H1 (cell line): Measurements from ENCODE around the gene GPR35. TPM values are rescaled to one million over a fixed set of nuclear protein-coding genes. Genes with fewer than 3 reads are reported as not detected.

Experiments used
- BCL11A ChIP-seq, 2 experiments: IDR thresholded peaks; one replicate each; pipeline ENCODE4 v1.6.1; 2011; ENCODE audit warnings: low read depth in 2 of 2, low read length in 2 of 2, mild to moderate bottlenecking in 2 of 2
- EP300 ChIP-seq, 2 experiments: IDR thresholded peaks; 1 replicate in 1 of 2; 2 replicates in 1 of 2; pipeline ENCODE4 v1.6.1; 2011 to 2012; ENCODE audit warnings: low read depth in 2 of 2, low read length in 2 of 2, mild to moderate bottlenecking in 2 of 2, borderline replicate concordance in 1 of 2, inconsistent platforms in 1 of 2, moderate library complexity in 1 of 2
- RFX5 ChIP-seq: IDR thresholded peaks from 2 replicates; pipeline ENCODE4 v1.6.1; 2011; ENCODE audit warnings: low read depth, low read length, improper control_type of control experiment, borderline replicate concordance
- SIN3A ChIP-seq, 2 experiments: IDR thresholded peaks in 1 of 2; conservative IDR thresholded peaks in 1 of 2; 2 replicates each; pipeline ENCODE4 v1.6.1; 2011 to 2012; ENCODE audit warnings: low read length in 2 of 2, improper control_type of control experiment in 1 of 2, low read depth in 1 of 2, mild to moderate bottlenecking in 1 of 2
- SP1 ChIP-seq: IDR thresholded peaks from 2 replicates; pipeline ENCODE4 v1.6.1; 2011; ENCODE audit warnings: low read depth, low read length
- polyA plus RNA-seq, 7 experiments: library from polyadenylated mRNA; depleted of rRNA in 3 of 7; stranded (reverse) in 5 of 7; unstranded in 2 of 7; fragments of >200 nt in 5 of 7; fragments of 200-250 nt in 2 of 7; gene quantifications; 1 replicate in 5 of 7; 2 replicates in 1 of 7; 4 replicates in 1 of 7; pipeline versions ENCODE4 v1.2.1 to v1.2.3, GENCODE V29; 2011 to 2013; ENCODE audit warnings: missing spikeins in 2 of 7, mixed read lengths in 2 of 7
- total RNA-seq: library from RNA; stranded (reverse); fragmentation: NEBNext Ultra II Directional; extraction: Animal tissue kit (Norgen Biotek cat#: 25700); gene quantifications from 2 replicates; pipeline ENCODE4 v1.2.1, GENCODE V29; 2021

Gene GPR35
- total and polyA plus RNA-seq, 2 of the 8 experiments (the other 6 are each of a cell fraction or from before 2014, with no cell fraction given): 0.47 TPM; not detected in 1

DNA sequence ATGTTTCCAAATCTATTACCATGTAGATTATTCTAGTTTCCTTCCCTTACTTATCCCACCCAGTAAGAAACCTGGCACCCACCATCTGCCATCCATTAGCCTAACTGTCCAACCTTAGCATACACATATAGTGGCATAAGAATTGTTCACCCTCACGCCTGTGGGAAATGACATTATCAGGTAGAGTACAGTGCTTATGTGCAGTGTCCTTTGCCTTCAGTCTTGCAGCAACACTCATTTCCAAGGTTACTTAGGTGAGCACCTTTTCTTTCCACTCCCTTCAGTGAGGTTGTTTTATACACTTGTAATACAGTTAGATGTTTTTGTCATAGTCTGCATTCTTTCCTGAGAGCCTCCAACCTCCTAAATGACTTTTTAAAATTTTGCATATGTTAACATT, 39.3 kb downstream of the GPR35 start (continued):
- TF ChIP-seq EP300 (IDR thresholded peaks at IDR 0.05; ENCODE audit: borderline replicate concordance in 1 of 2, low read depth in 2 of 2, low read length in 2 of 2) (no peak), SP1 (no peak), BCL11A (IDR thresholded peaks at IDR 0.05; ENCODE audit: low read depth in 2 of 2, low read length in 2 of 2) (no peak), RFX5 (no peak), SIN3A (conservative IDR thresholded peaks at IDR 0.05 in 1 of 2, IDR thresholded peaks at IDR 0.05 in 1 of 2; ENCODE audit: low read depth in 1 of 2, low read length in 2 of 2) (no peak)
